Measurements from ENCODE around the gene SLC18B1. TPM values are rescaled to one million over a fixed set of nuclear protein-coding genes. Genes with fewer than 3 reads are reported as not detected.

The SLC18B1 gene
- total RNA-seq (10 to 100 TPM; 10.8 to 15.0 TPM), polyA plus RNA-seq (ENCODE audit: insufficient read length in 6 of 6) (10 to 100 TPM; 19.0 to 26.6 (median 23.8) TPM)
- long read RNA-seq, donor 1, transcript SLC18B1-201 (14 exons, 2,368 nt) = major isoform, 5 of 13 reads
- long read RNA-seq, donor 1, partial matches to known transcripts = 8 of 13 reads
- long read RNA-seq, donor 1, other reads (novel, unspliced or antisense) = 0 of 13 reads
- long read RNA-seq, donor 2, transcript SLC18B1-201 (14 exons, 2,368 nt) = major isoform, 9 of 8,400 reads
- long read RNA-seq, donor 2, partial matches to known transcripts = 8,098 of 8,400 reads
- long read RNA-seq, donor 2, other reads (novel, unspliced or antisense) = 293 of 8,400 reads
- long read RNA-seq, donor 3, transcript SLC18B1-201 (14 exons, 2,368 nt) = major isoform, 6 of 6,464 reads
- long read RNA-seq, donor 3, partial matches to known transcripts = 6,202 of 6,464 reads
- long read RNA-seq, donor 3, other reads (novel, unspliced or antisense) = 256 of 6,464 reads
- long read RNA-seq, donor 4, partial matches to known transcripts = 1 of 4 reads
- long read RNA-seq, donor 4, other reads (novel, unspliced or antisense) = 1 of 4 reads
- long read RNA-seq, donor 5, transcript SLC18B1-201 (14 exons, 2,368 nt) = major isoform, 8 of 14 reads
- long read RNA-seq, donor 5, partial matches to known transcripts = 6 of 14 reads
- long read RNA-seq, donor 5, other reads (novel, unspliced or antisense) = 0 of 14 reads
- long read RNA-seq, donor 6, transcript SLC18B1-201 (14 exons, 2,368 nt) = major isoform, 7 of 13 reads
- long read RNA-seq, donor 6, partial matches to known transcripts = 6 of 13 reads
- long read RNA-seq, donor 6, other reads (novel, unspliced or antisense) = 0 of 13 reads
- long read RNA-seq, donor 7, partial matches to known transcripts = 8 of 9 reads
- long read RNA-seq, donor 7, other reads (novel, unspliced or antisense) = 0 of 9 reads
- long read RNA-seq, donor 8, partial matches to known transcripts = 5,284 of 5,539 reads
- long read RNA-seq, donor 8, other reads (novel, unspliced or antisense) = 252 of 5,539 reads
- long read RNA-seq, donor 9 = 0 reads
- long read RNA-seq, donor 10, partial matches to known transcripts = 0 of 3 reads
- long read RNA-seq, donor 10, other reads (novel, unspliced or antisense) = 2 of 3 reads
- long read RNA-seq, donor 11, transcript SLC18B1-201 (14 exons, 2,368 nt) = major isoform, 10 of 2,746 reads
- long read RNA-seq, donor 11, partial matches to known transcripts = 2,613 of 2,746 reads
- long read RNA-seq, donor 11, other reads (novel, unspliced or antisense) = 123 of 2,746 reads
- long read RNA-seq, donor 12, partial matches to known transcripts = 5,264 of 5,530 reads
- long read RNA-seq, donor 12, other reads (novel, unspliced or antisense) = 263 of 5,530 reads

DNA sequence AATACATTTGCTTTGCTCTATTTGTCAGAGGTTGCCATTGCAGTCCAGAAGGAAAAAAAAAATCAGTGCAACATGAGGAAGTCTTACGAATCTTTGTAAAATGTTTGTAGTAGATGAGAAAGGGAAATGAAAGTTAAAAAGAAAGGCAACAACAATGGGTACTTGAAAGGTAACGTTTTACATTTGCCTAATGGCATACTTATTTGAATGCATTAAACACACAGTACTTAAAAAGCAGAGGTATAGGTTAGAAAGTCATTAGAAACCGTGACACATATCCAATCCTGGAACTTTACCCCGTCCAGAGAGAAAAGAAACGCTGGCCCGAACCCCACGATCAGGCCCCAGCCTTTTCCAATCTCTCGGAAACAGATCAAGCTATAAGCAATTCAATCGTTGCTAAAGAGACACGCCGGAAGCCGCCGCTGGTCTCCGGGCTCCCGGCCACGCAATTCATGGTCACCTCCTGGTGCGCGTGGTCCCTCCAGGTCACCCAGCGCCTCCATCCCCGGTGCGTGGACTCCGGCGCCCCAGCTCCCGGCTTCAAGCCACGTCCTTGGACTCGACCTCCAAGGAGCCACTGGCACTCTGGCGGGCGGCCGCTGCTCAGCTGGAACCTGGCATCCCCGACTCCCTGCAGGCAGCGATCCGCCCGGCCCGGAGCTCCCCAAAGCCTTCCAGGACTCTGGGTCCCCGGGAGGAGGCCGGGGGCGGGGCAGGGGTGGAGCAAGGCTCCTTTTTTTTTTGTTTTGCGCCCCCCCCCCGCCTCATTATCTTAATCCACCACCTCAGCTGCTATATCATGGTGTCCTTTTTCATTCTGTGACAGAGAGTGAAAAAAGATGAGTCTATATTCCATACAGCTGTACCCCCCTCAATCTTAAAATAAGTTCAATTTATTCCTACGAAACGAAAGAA is at the start of gene SLC18B1:
SLC18B1 (minus strand) TSS at position 687 of the 918 bp plus-strand sequence; CDS start at position 506, 181 bp downstream.
- intact Hi-C loops (cut with DNase I) = no loop called here
- Histone ChIP-seq H3K27ac (peak within 1 kb of the TSS in 1 of 2 donors; percentile 84), H3K36me3 (no peaks in the 10 kb centered on the region), H3K4me3 (peak within 1 kb of the TSS; percentile 71 to 84), H3K9me3 (no peaks in the 10 kb centered on the region), H3K27me3 (no peaks in the 10 kb centered on the region), H3K4me1 (peaks cover 0 to 11% of the 10 kb centered on the region in 2 donors)
- ATAC-seq (peak; percentile 91), DNase-seq (peak; percentile 54 to 92 (median 67))
- TF ChIP-seq, protein P1, sequence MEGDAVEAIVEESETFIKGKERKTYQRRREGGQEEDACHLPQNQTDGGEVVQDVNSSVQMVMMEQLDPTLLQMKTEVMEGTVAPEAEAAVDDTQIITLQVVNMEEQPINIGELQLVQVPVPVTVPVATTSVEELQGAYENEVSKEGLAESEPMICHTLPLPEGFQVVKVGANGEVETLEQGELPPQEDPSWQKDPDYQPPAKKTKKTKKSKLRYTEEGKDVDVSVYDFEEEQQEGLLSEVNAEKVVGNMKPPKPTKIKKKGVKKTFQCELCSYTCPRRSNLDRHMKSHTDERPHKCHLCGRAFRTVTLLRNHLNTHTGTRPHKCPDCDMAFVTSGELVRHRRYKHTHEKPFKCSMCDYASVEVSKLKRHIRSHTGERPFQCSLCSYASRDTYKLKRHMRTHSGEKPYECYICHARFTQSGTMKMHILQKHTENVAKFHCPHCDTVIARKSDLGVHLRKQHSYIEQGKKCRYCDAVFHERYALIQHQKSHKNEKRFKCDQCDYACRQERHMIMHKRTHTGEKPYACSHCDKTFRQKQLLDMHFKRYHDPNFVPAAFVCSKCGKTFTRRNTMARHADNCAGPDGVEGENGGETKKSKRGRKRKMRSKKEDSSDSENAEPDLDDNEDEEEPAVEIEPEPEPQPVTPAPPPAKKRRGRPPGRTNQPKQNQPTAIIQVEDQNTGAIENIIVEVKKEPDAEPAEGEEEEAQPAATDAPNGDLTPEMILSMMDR (IDR thresholded peaks at IDR 0.05) = no peak

DNA sequence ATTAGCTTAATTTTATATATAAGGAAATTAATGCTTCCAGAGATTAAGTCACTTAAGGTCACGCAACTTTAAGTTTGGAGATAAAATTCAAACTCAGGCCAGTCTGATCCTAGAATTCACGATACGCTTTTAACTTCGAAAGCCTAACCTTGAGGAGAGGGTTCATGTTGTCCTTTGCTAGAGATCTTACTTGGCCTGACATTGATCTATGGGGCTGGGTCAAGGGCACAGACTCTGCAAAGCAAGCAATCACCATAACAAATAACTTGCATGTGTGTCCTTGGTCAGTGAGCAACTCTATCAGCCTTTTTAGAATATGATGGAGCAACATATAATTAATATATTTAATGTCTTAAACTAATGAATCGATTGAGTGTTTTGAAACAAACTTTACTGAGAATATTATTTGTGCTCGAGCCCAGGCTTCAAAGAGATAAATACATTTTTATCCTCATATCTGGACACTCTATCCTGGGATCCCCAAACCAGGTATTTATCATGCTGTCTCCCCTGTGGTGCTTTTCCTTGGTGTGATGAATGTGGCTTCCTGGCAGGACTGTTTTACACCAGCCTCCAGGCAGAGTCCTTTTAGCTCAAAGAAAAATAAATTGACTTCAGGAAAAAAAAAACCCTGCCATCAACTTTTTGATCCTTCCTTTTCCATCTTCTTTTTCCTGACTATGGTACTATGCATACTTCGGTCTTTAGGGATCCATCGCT is 45.0 kb upstream of the SLC18B1 start:
- H3K9me3 ChIP-seq = no peaks in the 10 kb centered on the region
- no peaks in the 10 kb centered on the region for H3K36me3 ChIP-seq
- H3K27ac ChIP-seq = no peak overlapping the region
- intact Hi-C loops (cut with DNase I) = no loop called here
- ATAC-seq (no peak), DNase-seq (no peak)
- H3K4me1 ChIP-seq = no peaks in the 10 kb centered on the region
- H3K4me3 ChIP-seq = no peak overlapping the region
- H3K27me3 ChIP-seq = no peaks in the 10 kb centered on the region
- TF ChIP-seq, protein P1 (IDR thresholded peaks at IDR 0.05) = no peak

DNA sequence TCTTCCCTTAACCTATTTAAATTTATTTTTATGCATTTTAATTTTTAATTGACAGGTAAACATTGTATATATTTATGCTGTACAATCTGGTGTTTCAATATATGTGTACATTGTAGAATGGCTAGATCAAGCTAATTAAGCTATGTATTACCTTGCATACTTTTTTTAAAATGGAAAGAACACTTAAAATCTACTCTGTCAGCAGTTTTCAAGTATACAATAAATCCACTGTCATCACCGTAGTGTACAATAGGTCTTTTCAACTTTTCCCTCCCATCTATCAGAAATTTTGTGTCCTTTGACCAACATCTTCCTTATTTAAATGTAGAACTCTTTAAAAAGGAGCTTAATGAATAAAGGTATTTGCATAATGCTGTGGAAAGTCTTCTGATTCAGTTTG is 43.5 kb upstream of the SLC18B1 start:
- intact Hi-C loops (cut with DNase I) = no loop called here
- H3K36me3 ChIP-seq = no peaks in the 10 kb centered on the region
- H3K4me1 ChIP-seq = no peaks in the 10 kb centered on the region
- TF ChIP-seq, protein P1 (IDR thresholded peaks at IDR 0.05) = no peak
- no peak overlapping the region for H3K4me3 ChIP-seq
- no peaks in the 10 kb centered on the region for H3K9me3 ChIP-seq
- DNase-seq = no peak
- no peaks in the 10 kb centered on the region for H3K27me3 ChIP-seq
- H3K27ac ChIP-seq = no peak overlapping the region
- ATAC-seq = no peak

DNA sequence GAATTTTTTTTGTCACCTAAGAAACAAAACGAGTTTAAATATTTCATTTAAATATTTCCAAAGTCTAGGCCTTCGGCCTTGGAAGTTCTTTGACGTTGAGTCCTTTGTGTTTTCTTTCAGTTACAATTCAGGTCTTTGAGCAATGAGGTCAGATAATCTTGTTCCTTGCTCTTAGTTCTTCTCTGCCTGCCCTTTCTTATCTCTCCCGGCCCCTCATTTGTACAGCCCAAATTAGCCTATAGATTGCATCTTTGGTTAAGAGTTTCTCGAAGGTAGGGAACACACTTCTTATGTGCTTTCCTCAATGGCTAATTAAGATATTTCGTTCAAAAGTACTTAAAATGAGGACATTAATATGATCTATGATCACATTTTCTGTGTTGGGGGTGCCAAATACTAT is 34.5 kb upstream of the SLC18B1 start:
- ATAC-seq (no peak), DNase-seq (no peak)
- Histone ChIP-seq H3K27ac (no peak overlapping the region), H3K27me3 (no peaks in the 10 kb centered on the region), H3K9me3 (no peaks in the 10 kb centered on the region), H3K4me3 (no peak overlapping the region), H3K36me3 (no peaks in the 10 kb centered on the region), H3K4me1 (no peaks in the 10 kb centered on the region)
- TF ChIP-seq, protein P1 (IDR thresholded peaks at IDR 0.05) = no peak
- intact Hi-C loops (cut with DNase I) = no loop called here
